CD4-positive, alpha-beta T cell treated with Interleukin-6 for 4 hours (primary cell): ENCODE data around the gene AKAP13.
A peak's percentile ranks its signal among the peaks of the same experiment; 100 is the strongest.
"Not testable (repeated sequence)": the region's sequence is repeated elsewhere in the genome, so short reads cannot be mapped to it uniquely, and the experiment has no call there.

Experiments used
- DNase-seq: peaks from one replicate; pipeline ENCODE4 v3.0.0-alpha.2; 2020; ENCODE audit warnings: mixed read lengths

The AKAP13 gene

DNA sequence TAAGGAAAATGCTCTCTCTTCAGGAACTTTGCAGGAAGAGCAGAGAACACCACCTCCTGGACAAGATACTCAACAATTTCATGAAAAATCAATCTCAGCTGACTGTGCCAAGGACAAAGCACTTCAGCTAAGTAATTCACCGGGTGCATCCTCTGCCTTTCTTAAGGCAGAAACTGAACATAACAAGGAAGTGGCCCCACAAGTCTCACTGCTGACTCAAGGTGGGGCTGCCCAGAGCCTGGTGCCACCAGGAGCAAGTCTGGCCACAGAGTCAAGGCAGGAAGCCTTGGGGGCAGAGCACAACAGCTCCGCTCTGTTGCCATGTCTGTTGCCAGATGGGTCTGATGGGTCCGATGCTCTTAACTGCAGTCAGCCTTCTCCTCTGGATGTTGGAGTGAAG, 200.5 kb downstream of the AKAP13 start:
- peak; percentile 68 for DNase-seq

DNA sequence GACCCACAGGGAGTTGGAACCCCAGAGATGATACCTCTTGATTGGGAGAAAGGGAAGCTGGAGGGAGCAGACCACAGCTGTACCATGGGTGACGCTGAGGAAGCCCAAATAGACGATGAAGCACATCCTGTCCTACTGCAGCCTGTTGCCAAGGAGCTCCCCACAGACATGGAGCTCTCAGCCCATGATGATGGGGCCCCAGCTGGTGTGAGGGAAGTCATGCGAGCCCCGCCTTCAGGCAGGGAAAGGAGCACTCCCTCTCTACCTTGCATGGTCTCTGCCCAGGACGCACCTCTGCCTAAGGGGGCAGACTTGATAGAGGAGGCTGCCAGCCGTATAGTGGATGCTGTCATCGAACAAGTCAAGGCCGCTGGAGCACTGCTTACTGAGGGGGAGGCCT, 201.1 kb downstream of the AKAP13 start:
- DNase-seq, result peak; percentile 61

- peak; percentile 76 for DNase-seq
Observed at GRCh38 chr15:85582131-85583079, 202.0 kb downstream of the AKAP13 start.

GRCh38 chr15:85583442-85583841, 203.0 kb downstream of the AKAP13 start:
- no peak for DNase-seq

GRCh38 chr15:85583923-85584390, 203.6 kb downstream of the AKAP13 start:
- peak; percentile 54 for DNase-seq

GRCh38 chr15:85584872-85585271, 204.5 kb downstream of the AKAP13 start:
- DNase-seq, result no peak

- DNase-seq, result not testable (repeated sequence)
Observed at GRCh38 chr15:85586196-85586595, 205.8 kb downstream of the AKAP13 start.

DNA sequence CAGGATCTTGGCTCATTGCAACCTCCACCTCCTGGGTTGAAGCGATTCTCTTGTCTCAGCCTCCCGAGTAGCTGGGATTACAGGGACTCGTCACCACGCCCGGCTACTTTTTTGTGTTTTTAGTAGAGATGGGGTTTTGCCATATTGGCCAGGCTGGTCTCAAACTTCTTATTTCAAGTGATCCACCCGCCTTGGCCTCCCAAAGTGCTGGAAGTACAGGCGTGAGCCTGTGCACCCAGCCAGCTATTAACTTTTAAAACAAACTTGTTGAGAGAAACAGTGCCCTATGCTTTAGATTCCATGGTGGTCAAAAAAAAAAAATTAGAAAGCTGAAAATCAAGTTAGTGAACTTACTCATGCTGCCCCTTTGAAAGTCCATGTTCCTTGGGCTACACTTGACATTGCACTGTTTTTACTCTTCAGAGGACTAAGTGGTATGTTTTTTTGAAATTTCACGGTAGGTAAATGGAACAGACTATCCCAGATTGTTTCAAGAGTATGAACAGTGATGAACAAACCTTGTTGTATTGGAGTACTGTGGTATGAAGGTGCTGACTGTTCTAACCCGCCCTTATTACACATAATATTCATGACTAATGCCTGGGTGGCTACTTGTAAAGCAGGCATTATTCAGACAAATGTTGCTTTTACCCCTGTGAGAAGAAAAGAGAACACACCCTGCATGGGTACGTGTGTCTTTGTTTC, 207.5 kb downstream of the AKAP13 start:
- no peak for DNase-seq

GRCh38 chr15:85588677-85589076, 208.3 kb downstream of the AKAP13 start:
- DNase-seq, result no peak

- no peak for DNase-seq
Observed at GRCh38 chr15:85589851-85590250, 209.4 kb downstream of the AKAP13 start.

- DNase-seq, result no peak
Observed at GRCh38 chr15:85591622-85592021, 211.2 kb downstream of the AKAP13 start.

DNA sequence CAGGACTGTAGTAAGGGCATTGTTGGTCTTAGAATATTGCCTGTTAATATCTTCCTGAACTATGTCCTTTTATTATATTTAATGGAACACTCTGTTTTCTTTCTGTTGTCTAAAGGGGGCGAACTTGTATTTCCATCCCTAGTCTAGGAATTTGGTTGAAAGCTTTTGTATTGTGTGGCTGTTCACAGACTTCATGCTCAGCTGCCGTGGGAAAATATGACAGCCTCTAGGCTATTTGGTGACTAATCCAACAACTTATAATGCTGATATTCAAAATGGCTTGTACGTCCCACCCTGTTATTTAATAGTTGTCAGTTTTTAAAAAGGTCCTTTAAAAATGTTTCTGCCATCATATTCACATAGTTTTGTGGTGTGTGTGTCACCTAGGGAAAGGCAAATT, 211.7 kb downstream of the AKAP13 start:
- no peak for DNase-seq

- DNase-seq, result no peak
Observed at GRCh38 chr15:85593809-85594445, 213.5 kb downstream of the AKAP13 start.

DNA sequence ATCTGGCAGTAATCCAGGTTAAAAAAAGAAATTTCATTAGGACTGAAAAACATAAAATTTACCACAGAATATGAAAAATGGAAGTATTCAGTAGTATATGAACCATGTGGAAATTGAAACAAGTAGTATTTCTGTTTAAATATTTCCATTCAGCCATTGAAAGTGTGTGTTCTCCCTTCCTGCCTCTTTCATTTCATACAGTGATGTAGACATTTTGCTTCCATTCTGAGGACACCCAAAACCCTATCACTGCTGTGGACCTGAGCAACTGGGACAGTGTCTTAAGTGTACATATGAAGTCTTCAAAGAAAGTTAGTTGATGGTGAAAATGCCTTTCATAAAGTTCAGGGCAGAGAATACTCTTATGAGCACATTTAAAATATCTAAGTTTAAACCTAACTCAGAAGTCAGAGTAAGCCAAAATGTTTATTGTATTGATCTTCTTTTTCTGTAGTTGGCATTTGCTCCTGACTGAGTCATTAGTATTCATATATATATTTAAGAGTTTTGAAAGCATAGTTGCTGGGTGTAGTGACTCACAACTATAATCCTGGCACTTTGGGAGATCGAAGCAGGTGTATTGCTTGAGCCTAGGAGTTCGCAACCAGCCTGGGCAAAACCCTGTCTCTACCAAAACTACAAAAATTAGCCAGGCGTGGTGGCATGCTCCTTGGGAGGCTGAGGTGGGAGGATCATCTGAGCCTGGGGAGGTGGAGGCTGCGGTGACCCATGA, 215.6 kb downstream of the AKAP13 start:
- no peak for DNase-seq

DNA sequence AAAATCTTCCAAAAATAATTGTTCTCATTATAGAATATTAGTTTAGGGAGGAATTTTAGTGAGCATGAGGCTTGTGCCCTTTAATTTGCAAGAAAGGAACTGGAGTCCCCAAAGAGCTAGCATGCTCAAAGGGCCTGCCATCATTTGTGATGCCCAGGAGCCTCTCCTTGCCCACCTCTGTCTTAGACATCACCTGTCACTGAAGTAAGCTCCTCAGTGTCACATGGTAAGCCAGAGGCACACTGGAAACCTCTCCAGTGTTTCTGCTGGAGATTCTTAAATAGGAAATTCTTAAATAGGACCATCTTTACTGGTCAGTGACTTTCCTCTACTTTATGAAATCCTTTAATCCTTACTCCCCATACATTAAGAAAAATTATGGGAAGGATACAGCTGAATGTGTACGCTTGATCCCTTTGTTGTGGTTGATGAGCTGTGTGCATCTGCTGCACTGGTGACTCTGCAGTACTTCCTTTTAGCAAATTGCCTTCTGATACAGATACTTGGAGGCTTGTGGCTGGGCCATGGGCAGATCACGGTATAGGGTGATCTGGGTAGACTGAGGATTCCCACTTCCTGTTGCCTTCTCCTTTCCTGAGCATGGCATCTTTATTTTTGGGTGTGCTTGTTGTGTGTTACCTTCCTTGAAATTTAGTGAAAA, 216.9 kb downstream of the AKAP13 start:
- DNase-seq, result peak; percentile 49

DNA sequence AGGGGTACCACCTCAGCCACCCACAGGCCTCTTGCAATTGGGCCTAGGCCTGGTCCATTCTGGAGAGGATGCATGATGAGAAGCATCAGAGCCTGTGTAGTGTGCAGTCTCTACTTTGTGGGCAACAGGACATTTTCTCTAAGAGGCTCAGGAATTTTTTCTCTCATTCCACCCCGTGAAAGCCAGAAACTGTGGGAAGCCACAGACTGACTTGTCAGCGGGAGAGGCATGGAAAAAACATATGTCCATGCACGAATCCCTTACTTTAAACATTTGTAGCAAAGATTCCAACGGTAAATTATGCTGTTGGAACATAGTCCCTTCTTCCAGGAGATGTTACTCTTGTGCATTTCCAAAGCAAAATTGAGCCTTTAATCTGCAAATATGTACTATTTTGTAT, 217.8 kb downstream of the AKAP13 start:
- DNase-seq, result no peak

GRCh38 chr15:85598718-85599398, 218.5 kb downstream of the AKAP13 start:
- DNase-seq, result no peak

- DNase-seq, result no peak
Observed at GRCh38 chr15:85600001-85600400, 219.6 kb downstream of the AKAP13 start.

GRCh38 chr15:85603160-85603559, 222.8 kb downstream of the AKAP13 start:
- DNase-seq, result no peak

- DNase-seq, result no peak
Observed at GRCh38 chr15:85603703-85604102, 223.3 kb downstream of the AKAP13 start.

DNA sequence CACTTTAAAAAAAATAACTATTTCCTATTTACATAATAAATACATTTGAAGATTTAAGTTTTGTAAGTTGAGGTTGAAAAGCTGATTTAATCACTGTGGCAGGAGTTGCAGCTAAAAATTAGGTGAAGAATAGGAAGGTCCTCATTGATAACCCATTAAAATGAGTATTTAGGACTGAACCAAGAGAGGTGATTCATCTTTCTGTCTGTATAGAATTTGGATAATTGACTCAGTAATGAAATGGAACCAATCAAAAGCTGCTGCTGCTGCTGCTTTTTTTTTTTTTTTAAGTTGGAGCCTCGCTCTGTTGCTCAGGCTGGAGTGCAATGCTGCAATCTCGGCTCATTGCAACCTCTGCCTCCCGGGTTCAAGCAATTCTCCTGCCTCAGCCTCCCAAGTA, 223.8 kb downstream of the AKAP13 start:
- no peak for DNase-seq

- DNase-seq, result no peak
Observed at GRCh38 chr15:85606738-85607137, 226.3 kb downstream of the AKAP13 start.
